Panc1 (cell line): ENCODE results near the gene UBE2M. TPM values are rescaled to one million over a fixed set of nuclear protein-coding genes. Genes with fewer than 3 reads are reported as not detected.

ENCODE experiments used
- ATAC-seq: fragments of 200-7000 bp; cut with Tn5 transposase; 2 replicates; pipeline ENCODE4 v1.9.1; 2020; ENCODE audit warnings: mild to moderate bottlenecking, moderate library complexity
- BruUV-seq: library from RNA; stranded (reverse); fragments of 400-500 nt; replicated peaks from 2 replicates; lab custom pipeline; 2021; lab: Mats Ljungman, UMichigan
- CTCF ChIA-PET: fragments of 300-600 bp; sonication (Branson Sonifier 250); formaldehyde crosslinking; loops from one replicate; lab custom pipeline; 2022; ENCODE audit warnings: antibody characterized with exemption; lab: Charles Lee
- POLR2A ChIA-PET: fragments of 300-600 bp; sonication (Branson Sonifier 250); formaldehyde crosslinking; loops from one replicate; lab custom pipeline; 2022; ENCODE audit warnings: antibody characterized with exemption; lab: Charles Lee
- DNase-seq: peaks from one replicate; pipeline ENCODE4 v3.0.0-alpha.2; 2010; ENCODE audit warnings: low read depth, low spot score
- H3K27ac ChIP-seq: 2 replicates; pipeline ENCODE4 v1.5.1; 2011; ENCODE audit warnings: mild to moderate bottlenecking, low read length, inconsistent platforms
- H3K27me3 ChIP-seq: fragments of 200-500 bp; sonication (Bioruptor generic); 2 replicates; pipeline ENCODE4 v1.6.0; 2014; ENCODE audit warnings: low read length, inconsistent platforms; ENCODE audit not compliant: control insufficient read depth, insufficient read depth
- H3K36me3 ChIP-seq: fragments of 200-500 bp; sonication (Bioruptor generic); 2 replicates; pipeline ENCODE4 v1.5.1; 2014; ENCODE audit warnings: inconsistent platforms, mild to moderate bottlenecking, low read length, moderate library complexity; ENCODE audit not compliant: control insufficient read depth, insufficient read depth
- H3K4me1 ChIP-seq: 2 replicates; pipeline ENCODE4 v1.5.1; 2011; ENCODE audit warnings: inconsistent platforms, mild to moderate bottlenecking, low read length, moderate library complexity; ENCODE audit not compliant: control insufficient read depth, insufficient read depth
- H3K4me3 ChIP-seq, 2 experiments: 2 replicates each; pipeline ENCODE4 v1.5.1; 2011 to 2012; ENCODE audit warnings: low read depth in 2 of 2, low read length in 2 of 2, mild to moderate bottlenecking in 2 of 2, inconsistent platforms in 1 of 2, moderate library complexity in 1 of 2
- H3K9me3 ChIP-seq: fragments of 200-500 bp; sonication (Bioruptor generic); 2 replicates; pipeline ENCODE4 v1.5.1; 2014; ENCODE audit warnings: low read depth, mild to moderate bottlenecking, inconsistent platforms, low read length, moderate library complexity; ENCODE audit not compliant: control insufficient read depth, insufficient read depth
- CTCF ChIP-seq: fragments of 450-650 bp; IDR thresholded peaks from 2 replicates; pipeline ENCODE4 v1.5.1; 2017; ENCODE audit warnings: mild to moderate bottlenecking
- POLR2AphosphoS5 ChIP-seq: IDR thresholded peaks from 2 replicates; pipeline ENCODE4 v1.6.1; 2012; ENCODE audit warnings: mild to moderate bottlenecking, low read depth, low read length, moderate library complexity
- REST ChIP-seq, 2 experiments: IDR thresholded peaks; 2 replicates each; pipeline ENCODE4 v1.6.1; 2011 to 2012; ENCODE audit warnings: low read depth in 2 of 2, control low read depth in 1 of 2, low read length in 1 of 2, mild to moderate bottlenecking in 1 of 2, moderate library complexity in 1 of 2; ENCODE audit not compliant: insufficient read depth in 1 of 2
- SIN3A ChIP-seq: IDR thresholded peaks from 2 replicates; pipeline ENCODE4 v1.6.1; 2012; ENCODE audit warnings: low read depth, mild to moderate bottlenecking, low read length, moderate library complexity, borderline replicate concordance; ENCODE audit not compliant: insufficient read depth
- TCF7L2 ChIP-seq: IDR thresholded peaks from 2 replicates; pipeline ENCODE4 v1.6.1; 2011; ENCODE audit warnings: mild to moderate bottlenecking, low read depth, low read length, inconsistent platforms
- in situ Hi-C: cut with HindIII; loops from 2 replicates; pipeline ENCODE4 v1.10.0; 2016; ENCODE audit warnings: low sequenced_read_pairs, low pct_unique_long_range_greater_than_20kb
- intact Hi-C: fragments of 100-400 bp; cut with micrococcal nuclease; formaldehyde crosslinking; loops from one replicate; pipeline ENCODE4 v1.10.0; 2022; ENCODE audit not compliant: unreplicated experiment
- total RNA-seq: library from RNA; stranded (reverse); gene quantifications from one replicate; pipeline ENCODE4 v1.2.1, GENCODE V29; 2021; ENCODE audit not compliant: unreplicated experiment

UBE2M gene
- total RNA-seq, 1 experiment from 2014 or later = 189 TPM

- H3K9me3 ChIP-seq = no peaks in the 10 kb centered on the region
- no peaks in the 10 kb centered on the region for H3K36me3 ChIP-seq
- H3K27ac ChIP-seq = no peak overlapping the region
- intact Hi-C loops (no loop called here), in situ Hi-C loops (no loop called here)
- H3K4me1 ChIP-seq = peaks cover 7% of the 10 kb centered on the region
- BruUV-seq = no TSS peak
- ChIA-PET CTCF (no interaction called here), POLR2A (no interaction called here)
- H3K4me3 ChIP-seq = no peak overlapping the region
- TF ChIP-seq SIN3A = no peak
- TF ChIP-seq CTCF = no peak
- no peak for TF ChIP-seq TCF7L2
- no peak for TF ChIP-seq REST (IDR thresholded peaks at IDR 0.05; ENCODE audit: insufficient read depth in 1 of 2, low read depth in 2 of 2, low read length in 1 of 2)
- TF ChIP-seq POLR2AphosphoS5 = no peak
- no peaks in the 10 kb centered on the region for H3K27me3 ChIP-seq
- ATAC-seq = no peak
- DNase-seq = no peak
Observed at GRCh38 chr19:58570770-58571574, 12.6 kb upstream of the UBE2M start.

GRCh38 chr19:58569943-58570670 is 11.7 kb upstream of the UBE2M start:
- in situ Hi-C loops (no loop called here), intact Hi-C loops (no loop called here)
- no TSS peak for BruUV-seq
- POLR2A ChIA-PET = no interaction called here
- Histone ChIP-seq H3K9me3 (no peaks in the 10 kb centered on the region), H3K4me3 (no peak overlapping the region), H3K36me3 (no peaks in the 10 kb centered on the region), H3K27ac (no peak overlapping the region), H3K4me1 (peaks cover 7% of the 10 kb centered on the region), H3K27me3 (no peaks in the 10 kb centered on the region)
- ATAC-seq (no peak), DNase-seq (no peak)
- TF ChIP-seq TCF7L2 (no peak), CTCF (no peak), SIN3A (no peak), POLR2AphosphoS5 (peak; percentile 45; the same call in 1 of the 2 replicates), REST (IDR thresholded peaks at IDR 0.05; ENCODE audit: insufficient read depth in 1 of 2, low read depth in 2 of 2, low read length in 1 of 2) (no peak)
- CTCF ChIA-PET = no interaction called here
